Fibroblast of pulmonary artery (primary cell): ENCODE results near the gene SDCBP2.
A peak's percentile ranks its signal among the peaks of the same experiment; 100 is the strongest.

ENCODE experiments used
- DNase-seq: peaks from one replicate; pipeline ENCODE4 v3.0.0-alpha.2; 2010; ENCODE audit warnings: low read depth
- H3K4me3 ChIP-seq: replicated peaks from 2 replicates; pipeline ENCODE4 v1.5.1; 2011; ENCODE audit warnings: low read depth, mild to moderate bottlenecking, control low read depth, low read length, moderate library complexity
- TF ChIP-seq, protein P1 (sequence below): IDR thresholded peaks from 2 replicates; pipeline ENCODE4 v1.5.1; 2011; ENCODE audit warnings: mild to moderate bottlenecking, control low read depth, low read length, inconsistent platforms; ENCODE audit errors: missing control alignments

SDCBP2 gene

GRCh38 chr20:1375515-1375914 is 46.6 kb upstream of the SDCBP2 start:
- TF ChIP-seq, protein P1, sequence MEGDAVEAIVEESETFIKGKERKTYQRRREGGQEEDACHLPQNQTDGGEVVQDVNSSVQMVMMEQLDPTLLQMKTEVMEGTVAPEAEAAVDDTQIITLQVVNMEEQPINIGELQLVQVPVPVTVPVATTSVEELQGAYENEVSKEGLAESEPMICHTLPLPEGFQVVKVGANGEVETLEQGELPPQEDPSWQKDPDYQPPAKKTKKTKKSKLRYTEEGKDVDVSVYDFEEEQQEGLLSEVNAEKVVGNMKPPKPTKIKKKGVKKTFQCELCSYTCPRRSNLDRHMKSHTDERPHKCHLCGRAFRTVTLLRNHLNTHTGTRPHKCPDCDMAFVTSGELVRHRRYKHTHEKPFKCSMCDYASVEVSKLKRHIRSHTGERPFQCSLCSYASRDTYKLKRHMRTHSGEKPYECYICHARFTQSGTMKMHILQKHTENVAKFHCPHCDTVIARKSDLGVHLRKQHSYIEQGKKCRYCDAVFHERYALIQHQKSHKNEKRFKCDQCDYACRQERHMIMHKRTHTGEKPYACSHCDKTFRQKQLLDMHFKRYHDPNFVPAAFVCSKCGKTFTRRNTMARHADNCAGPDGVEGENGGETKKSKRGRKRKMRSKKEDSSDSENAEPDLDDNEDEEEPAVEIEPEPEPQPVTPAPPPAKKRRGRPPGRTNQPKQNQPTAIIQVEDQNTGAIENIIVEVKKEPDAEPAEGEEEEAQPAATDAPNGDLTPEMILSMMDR: no peak
- peak; percentile 92 for DNase-seq
- no peak overlapping the region for H3K4me3 ChIP-seq

GRCh38 chr20:1374246-1374645 is 45.3 kb upstream of the SDCBP2 start:
- peak; percentile 91 for DNase-seq
- TF ChIP-seq, protein P1: peak; percentile 29
- no peak overlapping the region for H3K4me3 ChIP-seq

DNA sequence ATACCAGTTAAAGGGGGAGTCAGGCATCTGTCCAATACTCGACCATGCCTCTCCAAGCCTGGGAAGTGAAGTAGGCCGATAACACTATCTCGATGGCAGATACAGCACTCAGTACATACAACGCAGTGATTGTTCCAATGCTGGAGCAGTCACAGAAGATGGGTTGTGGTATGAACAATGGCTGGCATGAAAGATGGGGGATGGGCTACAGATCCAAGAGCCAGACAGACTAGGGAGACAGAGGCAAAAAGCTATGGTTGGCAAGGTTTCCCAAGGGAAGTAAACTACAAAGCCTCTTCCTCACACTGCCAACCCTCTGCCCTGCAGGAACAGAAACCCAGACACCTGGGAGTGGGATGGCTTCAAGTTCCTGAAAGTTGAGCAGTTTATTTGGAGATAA is 44.7 kb upstream of the SDCBP2 start:
- no peak overlapping the region for H3K4me3 ChIP-seq
- no peak for DNase-seq
- TF ChIP-seq, protein P1: no peak

DNA sequence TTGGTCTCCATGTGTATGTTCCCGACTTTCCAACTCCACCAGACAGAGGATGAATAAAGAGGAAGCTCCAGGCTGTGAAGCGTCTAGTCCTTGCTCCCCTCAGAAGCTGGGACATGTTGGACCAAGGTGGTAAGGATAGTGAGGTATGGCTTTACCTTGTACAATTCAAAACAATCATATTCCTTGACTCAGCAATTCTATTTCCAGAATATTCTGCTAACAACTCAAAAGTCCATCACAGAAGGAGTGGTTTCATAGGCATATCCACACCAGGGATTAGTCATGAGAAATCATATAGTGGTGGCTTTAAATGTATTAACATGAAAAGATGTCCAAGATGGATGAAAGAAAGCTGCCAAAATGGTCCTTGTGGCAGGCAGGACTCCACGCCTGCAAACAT is 44.1 kb upstream of the SDCBP2 start:
- no peak for DNase-seq
- TF ChIP-seq, protein P1: no peak

GRCh38 chr20:1371830-1372539 is 43.0 kb upstream of the SDCBP2 start:
- TF ChIP-seq, protein P1: no peak
- H3K4me3 ChIP-seq: no peak overlapping the region
- no peak for DNase-seq

More for the DNA sequence above, 44.1 kb upstream of the SDCBP2 start:
- H3K4me3 ChIP-seq: no peak overlapping the region

GRCh38 chr20:1371202-1371782 is 42.4 kb upstream of the SDCBP2 start:
- no peak for DNase-seq
- no peak overlapping the region for H3K4me3 ChIP-seq
- TF ChIP-seq, protein P1: no peak
